Activated T-helper 2 cell treated with anti-CD3 and anti-CD28 coated beads, Interferon-gamma antibody, Interleukin-2, Interleukin-4, amounts not matched to agents 10 μg/mL and 5 μg/mL and 100 μg/mL, durations not matched to agents 14 hours and 24 hours and 36 hours (primary cell): ENCODE measurements around the gene TFPT. TPM values are rescaled to one million over a fixed set of nuclear protein-coding genes. Genes with fewer than 3 reads are reported as not detected.

Experiments used
- DNase-seq: peaks from one replicate; pipeline ENCODE4 v3.0.0; 2021; ENCODE audit warnings: low spot score
- H3K27ac Mint-ChIP-seq: one replicate; pipeline ENCODE4 v1.8.0; 2021; ENCODE audit warnings: mixed read lengths
- H3K27me3 Mint-ChIP-seq: one replicate; pipeline ENCODE4 v1.8.0; 2021; ENCODE audit warnings: low read depth, mixed read lengths
- H3K36me3 Mint-ChIP-seq: one replicate; pipeline ENCODE4 v1.8.0; 2021; ENCODE audit warnings: low read depth, mixed read lengths
- H3K4me1 Mint-ChIP-seq: one replicate; pipeline ENCODE4 v1.8.0; 2021; ENCODE audit warnings: low read depth, mixed read lengths
- H3K4me3 Mint-ChIP-seq: one replicate; pipeline ENCODE4 v1.8.0; 2021; ENCODE audit warnings: low read depth, mild to moderate bottlenecking, moderate library complexity, mixed read lengths
- H3K9me3 Mint-ChIP-seq: one replicate; pipeline ENCODE4 v1.8.0; 2021; ENCODE audit warnings: mixed read lengths
- intact Hi-C: fragments of 100-400 bp; cut with micrococcal nuclease; formaldehyde crosslinking; loops from one replicate; pipeline ENCODE4 v1.15.1; 2023
- total RNA-seq: library from RNA; stranded (reverse); gene quantifications from 2 replicates; pipeline ENCODE4 v1.2.3, GENCODE V29; 2022

Gene TFPT
- total RNA-seq, 1 donor from 2014 or later = 29.3 TPM

- Mint-ChIP-seq H3K4me1 (peaks cover 31% of the 10 kb centered on the region), H3K27me3 (no peaks in the 10 kb centered on the region), H3K9me3 (no peaks in the 10 kb centered on the region), H3K36me3 (peaks cover 55% of the 10 kb centered on the region), H3K4me3 (no peak overlapping the region), H3K27ac (no peak overlapping the region)
- intact Hi-C loops = no loop called here
- DNase-seq = no peak
Measured at GRCh38 chr19:54155694-54156093, 40.2 kb upstream of the TFPT start.

GRCh38 chr19:54154603-54155345, 39.3 kb upstream of the TFPT start:
- intact Hi-C loops = no loop called here
- Mint-ChIP-seq H3K36me3 (peaks cover 61% of the 10 kb centered on the region), H3K9me3 (no peaks in the 10 kb centered on the region), H3K27me3 (no peaks in the 10 kb centered on the region), H3K27ac (peak overlapping the region; percentile 73), H3K4me3 (no peak overlapping the region), H3K4me1 (peaks cover 23% of the 10 kb centered on the region)
- DNase-seq = no peak

- H3K9me3 Mint-ChIP-seq = no peaks in the 10 kb centered on the region
- H3K4me1 Mint-ChIP-seq = peaks cover 21% of the 10 kb centered on the region
- no peaks in the 10 kb centered on the region for H3K27me3 Mint-ChIP-seq
- H3K4me3 Mint-ChIP-seq = no peak overlapping the region
- H3K27ac Mint-ChIP-seq = peak overlapping the region; percentile 24
- peaks cover 70% of the 10 kb centered on the region for H3K36me3 Mint-ChIP-seq
- DNase-seq = no peak
- intact Hi-C loops = no loop called here
Measured at GRCh38 chr19:54153731-54154326, 38.4 kb upstream of the TFPT start.

- Mint-ChIP-seq H3K27ac (no peak overlapping the region), H3K4me3 (no peak overlapping the region), H3K27me3 (no peaks in the 10 kb centered on the region), H3K4me1 (peaks cover 12% of the 10 kb centered on the region), H3K9me3 (no peaks in the 10 kb centered on the region), H3K36me3 (peaks cover 70% of the 10 kb centered on the region)
- DNase-seq = no peak
- intact Hi-C loops = no loop called here
Measured at GRCh38 chr19:54152878-54153524, 37.5 kb upstream of the TFPT start.

- Mint-ChIP-seq H3K36me3 (peaks cover 76% of the 10 kb centered on the region), H3K27me3 (no peaks in the 10 kb centered on the region), H3K27ac (no peak overlapping the region), H3K9me3 (no peaks in the 10 kb centered on the region), H3K4me1 (peaks cover 12% of the 10 kb centered on the region), H3K4me3 (no peak overlapping the region)
- no peak for DNase-seq
- intact Hi-C loops = no loop called here
Measured at GRCh38 chr19:54152267-54152666, 36.8 kb upstream of the TFPT start.

- no peak overlapping the region for H3K4me3 Mint-ChIP-seq
- peaks cover 9% of the 10 kb centered on the region for H3K4me1 Mint-ChIP-seq
- no peak overlapping the region for H3K27ac Mint-ChIP-seq
- H3K36me3 Mint-ChIP-seq = peaks cover 76% of the 10 kb centered on the region
- H3K9me3 Mint-ChIP-seq = no peaks in the 10 kb centered on the region
- no peaks in the 10 kb centered on the region for H3K27me3 Mint-ChIP-seq
- intact Hi-C loops = no loop called here
- DNase-seq = no peak
Measured at GRCh38 chr19:54151362-54152035, 36.0 kb upstream of the TFPT start.

GRCh38 chr19:54149021-54149812, 33.8 kb upstream of the TFPT start:
- no peak overlapping the region for H3K27ac Mint-ChIP-seq
- intact Hi-C loops = no loop called here
- no peak overlapping the region for H3K4me3 Mint-ChIP-seq
- DNase-seq = no peak
- peaks cover 73% of the 10 kb centered on the region for H3K36me3 Mint-ChIP-seq
- H3K27me3 Mint-ChIP-seq = no peaks in the 10 kb centered on the region
- H3K4me1 Mint-ChIP-seq = peaks cover 1% of the 10 kb centered on the region
- no peaks in the 10 kb centered on the region for H3K9me3 Mint-ChIP-seq

GRCh38 chr19:54148158-54148557, 32.7 kb upstream of the TFPT start:
- no peaks in the 10 kb centered on the region for H3K4me1 Mint-ChIP-seq
- no peak overlapping the region for H3K27ac Mint-ChIP-seq
- DNase-seq = no peak
- H3K9me3 Mint-ChIP-seq = no peaks in the 10 kb centered on the region
- H3K4me3 Mint-ChIP-seq = no peak overlapping the region
- intact Hi-C loops = loop anchor here (1.0 kb wide), 1 partner anchor 23 kb away; no protein-coding TSS in a partner anchor
- H3K36me3 Mint-ChIP-seq = peaks cover 73% of the 10 kb centered on the region
- H3K27me3 Mint-ChIP-seq = no peaks in the 10 kb centered on the region

- no peaks in the 10 kb centered on the region for H3K9me3 Mint-ChIP-seq
- peaks cover 77% of the 10 kb centered on the region for H3K36me3 Mint-ChIP-seq
- H3K27ac Mint-ChIP-seq = no peak overlapping the region
- H3K27me3 Mint-ChIP-seq = no peaks in the 10 kb centered on the region
- H3K4me1 Mint-ChIP-seq = no peaks in the 10 kb centered on the region
- intact Hi-C loops = loop anchor here (1.0 kb wide), 1 partner anchor 24 kb away; no protein-coding TSS in a partner anchor
- no peak for DNase-seq
- no peak overlapping the region for H3K4me3 Mint-ChIP-seq
Measured at GRCh38 chr19:54147676-54148075, 32.2 kb upstream of the TFPT start.

- Mint-ChIP-seq H3K27ac (no peak overlapping the region), H3K4me3 (no peak overlapping the region), H3K27me3 (no peaks in the 10 kb centered on the region), H3K9me3 (no peaks in the 10 kb centered on the region), H3K4me1 (peaks cover 3% of the 10 kb centered on the region), H3K36me3 (peaks cover 74% of the 10 kb centered on the region)
- DNase-seq = no peak
- intact Hi-C loops = no loop called here
Measured at GRCh38 chr19:54145541-54146158, 30.2 kb upstream of the TFPT start.

- H3K27ac Mint-ChIP-seq = peak overlapping the region; percentile 6
- peaks cover 17% of the 10 kb centered on the region for H3K4me1 Mint-ChIP-seq
- intact Hi-C loops = no loop called here
- H3K36me3 Mint-ChIP-seq = peaks cover 65% of the 10 kb centered on the region
- H3K27me3 Mint-ChIP-seq = no peaks in the 10 kb centered on the region
- H3K9me3 Mint-ChIP-seq = no peaks in the 10 kb centered on the region
- no peak overlapping the region for H3K4me3 Mint-ChIP-seq
- no peak for DNase-seq
Measured at GRCh38 chr19:54142166-54142780, 26.8 kb upstream of the TFPT start.
